Measurements from ENCODE around the gene MMP20. TPM values are rescaled to one million over a fixed set of nuclear protein-coding genes. Genes with fewer than 3 reads are reported as not detected.

Gene MMP20
- total and polyA plus RNA-seq, 2 donors (not counting 3 experiments of a cell fraction or from before 2014, with no cell fraction given): not detected

GRCh38 chr11:102559839-102560238, 65.3 kb downstream of the MMP20 start:
- Histone ChIP-seq H2AFZ (ENCODE audit: low read depth, low read length) (no peak overlapping the region), H3K9me3 (replicated peaks; ENCODE audit: control insufficient read depth, insufficient read depth, low read length) (no peaks in the 10 kb centered on the region), H3K9me1 (replicated peaks; ENCODE audit: control insufficient read depth, extremely low read depth, insufficient read depth, low read length) (no peaks in the 10 kb centered on the region), H3K36me3 (ENCODE audit: control insufficient read depth in 2 of 2, extremely low read depth in 1 of 2, insufficient read depth in 2 of 2, low read length in 2 of 2) (no peaks in the 10 kb centered on the region), H3K9ac (replicated peaks; ENCODE audit: extremely low read depth, insufficient read depth, low read length) (no peak overlapping the region), H3K4me1 (ENCODE audit: control insufficient read depth, extremely low read depth, insufficient read depth, low read length) (peaks cover 3% of the 10 kb centered on the region), H3K4me2 (ENCODE audit: insufficient read depth, low read length) (no peak overlapping the region), H3K27me3 (ENCODE audit: control insufficient read depth in 2 of 2, insufficient read depth in 2 of 2, low read length in 2 of 2) (no peaks in the 10 kb centered on the region), H4K20me1 (replicated peaks; ENCODE audit: control insufficient read depth, extremely low read depth, insufficient read depth, low read length) (no peaks in the 10 kb centered on the region), H3K4me3 (replicated peaks in 1 of 3; ENCODE audit: insufficient read depth in 1 of 3, low read depth in 1 of 3, low read length in 3 of 3) (no peak overlapping the region), H3K79me2 (ENCODE audit: control insufficient read depth, insufficient read depth, low read length) (no peaks in the 10 kb centered on the region), H3K27ac (ENCODE audit: insufficient read depth, low read depth, low read length) (no peak overlapping the region)
- dilution Hi-C loops (cut with MboI; ENCODE audit: extremely low pct_ligation_motif_present, low sequenced_read_pairs): no loop called here
- DNase-seq (ENCODE audit: low read depth, low spot score) (no peak), FAIRE-seq (no peak)
- ChIA-PET CTCF (interaction anchor here (1.5 kb wide), 1 partner anchor 107 kb away, joined by 4 read pairs; no protein-coding TSS in a partner anchor), POLR2A (no interaction called here)
- BruUV-seq (replicated peaks): no TSS peak
- no peak for TF ChIP-seq POLR2A (IDR thresholded peaks at IDR 0.05; ENCODE audit: low read depth, low read length)
- TF ChIP-seq, protein P1, sequence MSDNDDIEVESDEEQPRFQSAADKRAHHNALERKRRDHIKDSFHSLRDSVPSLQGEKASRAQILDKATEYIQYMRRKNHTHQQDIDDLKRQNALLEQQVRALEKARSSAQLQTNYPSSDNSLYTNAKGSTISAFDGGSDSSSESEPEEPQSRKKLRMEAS (IDR thresholded peaks at IDR 0.05; ENCODE audit: insufficient read depth, insufficient read length): no peak
- TF ChIP-seq EZH2 (IDR thresholded peaks at IDR 0.05; ENCODE audit: borderline replicate concordance, low read depth, low read length, severe bottlenecking): no peak
- TF ChIP-seq CTCF (IDR thresholded peaks at IDR 0.05; ENCODE audit: extremely low read depth in 1 of 2, insufficient read depth in 1 of 2, low read depth in 1 of 2, low read length in 2 of 2): no peak
- TF ChIP-seq JUN (IDR thresholded peaks at IDR 0.05; ENCODE audit: borderline replicate concordance, insufficient read depth, insufficient read length, low read depth): no peak
- no peak for TF ChIP-seq POLR2AphosphoS5 (IDR thresholded peaks at IDR 0.05; ENCODE audit: insufficient read depth, low read depth, low read length)
- no peak for TF ChIP-seq GATA2 (IDR thresholded peaks at IDR 0.05; ENCODE audit: insufficient read depth, insufficient read length, low read depth, low read length)
- no peak for TF ChIP-seq MYC (IDR thresholded peaks at IDR 0.05; ENCODE audit: low read depth, low read length)
- no peak for TF ChIP-seq FOS (IDR thresholded peaks at IDR 0.05; ENCODE audit: borderline replicate concordance, insufficient read depth, low read length)
- intact Hi-C loops (cut with micrococcal nuclease): no loop called here

Measured in endothelial cell of umbilical vein (primary cell).